ENCODE results near the gene COMT.

COMT gene

GRCh38 chr22:19983741-19984140, 42.2 kb downstream of the COMT start:
- DNase-seq (ENCODE audit: low spot score): no peak

- DNase-seq (ENCODE audit: low spot score): no peak
Measured at GRCh38 chr22:19984201-19984753, 42.7 kb downstream of the COMT start.

- DNase-seq (ENCODE audit: low spot score): no peak
Measured at GRCh38 chr22:19984851-19985811, 43.6 kb downstream of the COMT start.

GRCh38 chr22:19986011-19986409, 44.4 kb downstream of the COMT start:
- no peak for DNase-seq (ENCODE audit: low spot score)

- DNase-seq (ENCODE audit: low spot score): peak; percentile 85
Measured at GRCh38 chr22:19986410-19987341, 45.1 kb downstream of the COMT start.

- no peak for DNase-seq (ENCODE audit: low spot score)
Measured at GRCh38 chr22:19987394-19988306, 46.1 kb downstream of the COMT start.

- no peak for DNase-seq (ENCODE audit: low spot score)
Measured at GRCh38 chr22:19988331-19988808, 46.8 kb downstream of the COMT start.

- no peak for DNase-seq (ENCODE audit: low spot score)
Measured at GRCh38 chr22:19988965-19989724, 47.6 kb downstream of the COMT start.

- DNase-seq (ENCODE audit: low spot score): no peak
Measured at GRCh38 chr22:19989725-19990067, 48.1 kb downstream of the COMT start.

GRCh38 chr22:19990188-19990587, 48.6 kb downstream of the COMT start:
- DNase-seq (ENCODE audit: low spot score): no peak

GRCh38 chr22:19990609-19991394, 49.2 kb downstream of the COMT start:
- DNase-seq (ENCODE audit: low spot score): no peak

- DNase-seq (ENCODE audit: low spot score): no peak
Measured at GRCh38 chr22:19991395-19991644, 49.7 kb downstream of the COMT start.

- DNase-seq (ENCODE audit: low spot score): no peak
Measured at GRCh38 chr22:19991645-19992451, 50.3 kb downstream of the COMT start.

GRCh38 chr22:19992481-19992911, 50.9 kb downstream of the COMT start:
- no peak for DNase-seq (ENCODE audit: low spot score)

GRCh38 chr22:19992921-19993355, 51.4 kb downstream of the COMT start:
- no peak for DNase-seq (ENCODE audit: low spot score)

GRCh38 chr22:19993926-19994325, 52.4 kb downstream of the COMT start:
- DNase-seq (ENCODE audit: low spot score): no peak

GRCh38 chr22:19994851-19995610, 53.5 kb downstream of the COMT start:
- DNase-seq (ENCODE audit: low spot score): no peak

- no peak for DNase-seq (ENCODE audit: low spot score)
Measured at GRCh38 chr22:19995611-19996339, 54.2 kb downstream of the COMT start.

Measured in D341Med (cell line).